Measurements from ENCODE around the gene ZNF302. TPM values are rescaled to one million over a fixed set of nuclear protein-coding genes. Genes with fewer than 3 reads are reported as not detected.

The ZNF302 gene
- total and polyA plus RNA-seq, 8 donors = 23.8 to 94.2 (median 80.6) TPM

GRCh38 chr19:34686455-34686854 lies 9.0 kb downstream of the ZNF302 start:
- ATAC-seq (no peak), DNase-seq (no peak)
- intact Hi-C loops (cut with DNase I) = no loop called here
- peaks cover 5 to 65% of the 10 kb centered on the region in 2 donors for H3K9me3 ChIP-seq
- no peaks in the 10 kb centered on the region for H3K27me3 ChIP-seq
- no peak overlapping the region for H3K4me3 ChIP-seq
- H3K36me3 ChIP-seq = peaks cover 0 to 36% of the 10 kb centered on the region in 2 donors
- no peak overlapping the region for H3K27ac ChIP-seq
- no peaks in the 10 kb centered on the region for H3K4me1 ChIP-seq
- TF ChIP-seq CTCF (IDR thresholded peaks at IDR 0.05) = no peak

DNA sequence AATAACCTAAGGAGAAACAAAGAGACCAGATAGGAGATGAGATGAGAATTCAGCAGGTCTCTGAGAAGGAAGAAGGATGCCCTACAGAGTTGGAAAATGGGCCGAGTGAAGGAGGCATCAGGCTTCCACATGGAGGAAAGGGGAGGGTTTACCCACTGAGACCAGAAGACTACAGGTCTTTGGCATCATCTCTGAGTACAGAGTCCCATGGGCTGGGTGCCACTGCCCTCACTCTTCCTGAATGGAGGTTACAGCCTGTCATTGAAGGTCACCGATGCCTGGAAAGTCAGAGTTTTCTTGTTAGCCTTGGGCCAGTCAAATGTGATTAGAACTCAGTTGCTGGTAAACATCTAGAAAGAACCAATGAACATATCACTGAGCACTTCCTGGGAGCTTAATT lies 9.9 kb downstream of the ZNF302 start:
- Histone ChIP-seq H3K36me3 (peaks cover 0 to 28% of the 10 kb centered on the region in 2 donors), H3K4me3 (no peak overlapping the region), H3K27me3 (no peaks in the 10 kb centered on the region), H3K9me3 (peaks cover 5 to 57% of the 10 kb centered on the region in 2 donors), H3K4me1 (no peaks in the 10 kb centered on the region), H3K27ac (no peak overlapping the region)
- TF ChIP-seq CTCF (IDR thresholded peaks at IDR 0.05) = no peak
- DNase-seq (no peak), ATAC-seq (no peak)
- intact Hi-C loops (cut with DNase I) = no loop called here

DNA sequence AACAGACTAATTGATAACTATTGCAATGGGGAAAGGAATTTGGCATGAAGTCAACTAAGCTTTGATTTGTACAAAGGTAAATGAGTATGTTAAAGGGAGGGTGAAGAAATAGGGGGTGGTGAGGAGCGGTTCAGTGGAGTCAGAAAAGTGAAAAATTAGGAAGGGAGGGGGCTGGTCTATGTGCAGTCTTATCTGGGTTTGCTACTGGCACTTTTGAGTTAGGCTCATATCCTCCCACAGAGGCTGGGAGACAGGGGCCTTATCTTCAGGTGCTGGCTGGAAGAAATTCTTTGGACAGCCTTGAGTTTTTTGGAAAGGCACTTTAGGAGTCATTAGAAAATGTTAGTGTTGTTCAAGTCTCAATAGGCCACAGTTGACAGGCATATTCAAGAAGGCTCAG lies 11.1 kb downstream of the ZNF302 start:
- Histone ChIP-seq H3K4me1 (no peaks in the 10 kb centered on the region), H3K27me3 (no peaks in the 10 kb centered on the region), H3K9me3 (peaks cover 5 to 44% of the 10 kb centered on the region in 2 donors), H3K4me3 (no peak overlapping the region), H3K36me3 (peaks cover 0 to 15% of the 10 kb centered on the region in 2 donors), H3K27ac (no peak overlapping the region)
- DNase-seq (no peak), ATAC-seq (no peak)
- intact Hi-C loops (cut with DNase I) = no loop called here
- TF ChIP-seq CTCF (IDR thresholded peaks at IDR 0.05) = no peak

DNA sequence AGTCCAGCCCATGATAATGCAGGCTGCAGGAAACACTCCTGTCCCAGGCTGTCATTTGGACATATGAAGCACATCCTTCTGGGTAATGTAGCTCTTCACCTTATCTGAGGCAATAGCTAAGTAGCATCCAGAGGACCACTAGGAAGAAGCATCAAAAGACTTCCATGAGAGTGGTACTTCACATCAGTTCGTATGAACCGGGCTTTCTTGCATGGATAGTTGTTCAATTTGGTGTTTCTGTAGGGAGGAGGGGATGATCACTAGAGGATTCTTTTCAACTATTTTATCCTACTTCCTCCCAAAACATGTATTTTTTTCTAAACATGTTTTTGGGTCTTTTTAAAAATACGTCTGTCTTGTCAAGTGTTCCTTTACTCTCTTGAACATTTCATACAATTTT lies 12.9 kb downstream of the ZNF302 start:
- no peak overlapping the region for H3K4me3 ChIP-seq
- intact Hi-C loops (cut with DNase I) = no loop called here
- no peak for TF ChIP-seq CTCF (IDR thresholded peaks at IDR 0.05)
- no peak for ATAC-seq
- H3K4me1 ChIP-seq = no peaks in the 10 kb centered on the region
- H3K27ac ChIP-seq = no peak overlapping the region
- H3K27me3 ChIP-seq = no peaks in the 10 kb centered on the region
- DNase-seq = no peak
- H3K36me3 ChIP-seq = no peaks in the 10 kb centered on the region
- peaks cover 0 to 26% of the 10 kb centered on the region in 2 donors for H3K9me3 ChIP-seq

DNA sequence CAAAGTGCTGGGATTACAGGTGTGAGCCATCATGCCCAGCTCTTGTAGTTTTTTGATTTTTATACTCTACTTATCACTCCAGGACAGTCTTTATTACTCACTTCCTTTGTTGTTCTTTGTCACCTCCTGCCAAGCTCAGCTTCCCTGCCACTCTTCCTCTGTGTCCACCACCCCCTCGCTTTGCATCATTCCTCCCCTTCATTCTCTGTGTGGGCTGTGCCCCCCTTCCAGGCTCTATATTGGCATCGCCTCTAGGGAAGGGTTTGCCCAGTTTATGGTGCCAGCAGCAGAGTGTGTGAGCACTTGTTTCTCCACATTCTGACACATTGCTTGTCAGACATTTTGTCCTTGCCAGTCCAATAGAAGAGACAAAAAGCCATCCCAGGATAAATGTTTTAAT lies 15.1 kb downstream of the ZNF302 start:
- DNase-seq = no peak
- Histone ChIP-seq H3K4me1 (no peaks in the 10 kb centered on the region), H3K27ac (no peak overlapping the region), H3K4me3 (no peak overlapping the region), H3K27me3 (no peaks in the 10 kb centered on the region), H3K36me3 (no peaks in the 10 kb centered on the region), H3K9me3 (peaks cover 0 to 5% of the 10 kb centered on the region in 2 donors)
- TF ChIP-seq CTCF (IDR thresholded peaks at IDR 0.05) = no peak
- no peak for ATAC-seq
- intact Hi-C loops (cut with DNase I) = no loop called here
